Kidney (tissue), 14 donors: ENCODE measurements around the gene MRPS17. TPM values are rescaled to one million over a fixed set of nuclear protein-coding genes. Genes with fewer than 3 reads are reported as not detected.

ENCODE experiments used
- DNase-seq, 5 donors: peaks; one replicate each; pipeline ENCODE4 v3.0.0-alpha.2; 2013 to 2020
- FAIRE-seq: peaks from 2 replicates; lab custom pipeline; 2012; peaks lifted over from hg19 to GRCh38; lab: Jason Lieb, UNC
- H3K27ac ChIP-seq, 2 donors: one replicate each; pipeline ENCODE4 v1.7.0; 2013; ENCODE audit warnings: low read depth in 2 of 2, low read length in 2 of 2, inconsistent platforms in 1 of 2
- H3K27me3 ChIP-seq: one replicate; pipeline ENCODE4 v1.7.1; 2013; ENCODE audit warnings: low read length, inconsistent platforms; ENCODE audit not compliant: control insufficient read depth, insufficient read depth
- H3K36me3 ChIP-seq, 3 donors: one replicate each; pipeline versions ENCODE4 v1.7.0 to v1.7.1; 2013; ENCODE audit warnings: low read length in 3 of 3, control low read depth in 1 of 3, inconsistent platforms in 1 of 3; ENCODE audit not compliant: insufficient read depth in 3 of 3, control insufficient read depth in 2 of 3
- H3K4me1 ChIP-seq, 3 donors: one replicate each; pipeline versions ENCODE4 v1.7.0 to v1.7.1; 2013; ENCODE audit warnings: low read length in 3 of 3, inconsistent platforms in 1 of 3, low read depth in 1 of 3; ENCODE audit not compliant: control insufficient read depth in 2 of 3, insufficient read depth in 2 of 3
- H3K4me3 ChIP-seq, 3 donors: one replicate each; pipeline versions ENCODE4 v1.7.0 to v1.8.1; 2013; ENCODE audit warnings: low read length in 3 of 3, control low read depth in 1 of 3, inconsistent platforms in 1 of 3
- H3K9ac ChIP-seq, 3 donors: one replicate each; pipeline versions ENCODE4 v1.7.0 to v1.7.1; 2013; ENCODE audit warnings: low read length in 3 of 3, control low read depth in 1 of 3, inconsistent platforms in 1 of 3
- H3K9me3 ChIP-seq, 3 donors: one replicate each; pipeline versions ENCODE4 v1.7.0 to v1.7.1; 2013; ENCODE audit warnings: low read length in 3 of 3, control low read depth in 1 of 3, inconsistent platforms in 1 of 3; ENCODE audit not compliant: control insufficient read depth in 2 of 3, insufficient read depth in 1 of 3
- intact Hi-C: fragments of 100-400 bp; cut with DNase I; formaldehyde crosslinking; loops from one replicate; pipeline ENCODE4 v1.11.1; 2022
- polyA plus RNA-seq: library from polyadenylated mRNA; stranded (reverse); fragments of 350-450 nt; fragmentation: Illumina TruSeq; extraction: RNeasy Lipid Tissue Mini Kit (QIAGEN cat#74804); gene quantifications from one replicate; pipeline ENCODE4 v1.2.3, GENCODE V29; 2014; ENCODE audit warnings: low read depth, low replicate concordance; ENCODE audit not compliant: insufficient read depth
- total RNA-seq: library from RNA; stranded (reverse); fragmentation: NEBNext Ultra II Directional; extraction: Animal tissue kit (Norgen Biotek cat#: 25700); gene quantifications from one replicate; pipeline ENCODE4 v1.2.1, GENCODE V29; 2021
- TF ChIP-seq, protein P1 (sequence below): IDR thresholded peaks from 3 replicates; pipeline ENCODE4 v1.5.1; 2012; ENCODE audit warnings: mild to moderate bottlenecking, moderate library complexity, borderline replicate concordance; ENCODE audit not compliant: insufficient read depth; ENCODE audit errors: extremely low read depth
- donor health status: control.
- donor health status: control.
- donor health status: control.
- donor health status: control.
- donor health status: control.
- donor health status: DM: yes; HTN: yes; CAD: no.
- donor health status: Normal renal cell carcinoma (clear cell type).

MRPS17 gene
- total and polyA plus RNA-seq, 2 donors from 2014 or later, result 12.5 to 26.8 TPM

DNA sequence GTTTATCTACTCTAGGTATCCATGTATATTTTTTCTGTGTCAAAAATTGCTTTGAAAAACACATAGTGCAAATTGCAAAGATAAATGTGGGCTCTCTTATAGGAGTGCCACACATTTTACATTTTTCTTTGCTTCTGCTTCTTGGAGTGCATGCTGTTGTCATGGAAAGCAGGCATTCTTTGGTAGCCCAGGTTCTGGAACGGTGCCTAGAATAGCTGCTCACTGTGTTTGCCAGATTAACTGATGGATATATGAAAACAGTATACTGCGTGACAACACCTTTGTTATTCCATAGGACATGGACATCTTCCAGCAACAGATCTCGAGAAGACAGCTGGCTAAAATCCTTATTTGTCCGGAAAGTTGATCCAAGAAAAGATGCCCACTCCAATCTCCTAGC is 26.2 kb downstream of the MRPS17 start:
- FAIRE-seq, result no peak
- intact Hi-C loops, result no loop called here
- Histone ChIP-seq H3K27me3 (no peaks in the 10 kb centered on the region), H3K9me3 (no peaks in the 10 kb centered on the region), H3K27ac (no peak overlapping the region), H3K4me3 (no peak overlapping the region), H3K36me3 (peaks cover 9 to 30% (median 14%) of the 10 kb centered on the region in 3 donors), H3K9ac (no peak overlapping the region), H3K4me1 (no peaks in the 10 kb centered on the region)
- DNase-seq, result peak in 1 of 5 donors; percentile 20
- TF ChIP-seq, protein P1, sequence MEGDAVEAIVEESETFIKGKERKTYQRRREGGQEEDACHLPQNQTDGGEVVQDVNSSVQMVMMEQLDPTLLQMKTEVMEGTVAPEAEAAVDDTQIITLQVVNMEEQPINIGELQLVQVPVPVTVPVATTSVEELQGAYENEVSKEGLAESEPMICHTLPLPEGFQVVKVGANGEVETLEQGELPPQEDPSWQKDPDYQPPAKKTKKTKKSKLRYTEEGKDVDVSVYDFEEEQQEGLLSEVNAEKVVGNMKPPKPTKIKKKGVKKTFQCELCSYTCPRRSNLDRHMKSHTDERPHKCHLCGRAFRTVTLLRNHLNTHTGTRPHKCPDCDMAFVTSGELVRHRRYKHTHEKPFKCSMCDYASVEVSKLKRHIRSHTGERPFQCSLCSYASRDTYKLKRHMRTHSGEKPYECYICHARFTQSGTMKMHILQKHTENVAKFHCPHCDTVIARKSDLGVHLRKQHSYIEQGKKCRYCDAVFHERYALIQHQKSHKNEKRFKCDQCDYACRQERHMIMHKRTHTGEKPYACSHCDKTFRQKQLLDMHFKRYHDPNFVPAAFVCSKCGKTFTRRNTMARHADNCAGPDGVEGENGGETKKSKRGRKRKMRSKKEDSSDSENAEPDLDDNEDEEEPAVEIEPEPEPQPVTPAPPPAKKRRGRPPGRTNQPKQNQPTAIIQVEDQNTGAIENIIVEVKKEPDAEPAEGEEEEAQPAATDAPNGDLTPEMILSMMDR, result no peak

GRCh38 chr7:55980266-55980665 is 28.6 kb downstream of the MRPS17 start:
- H3K9me3 ChIP-seq, result no peaks in the 10 kb centered on the region
- DNase-seq (no peak), FAIRE-seq (no peak)
- peaks cover 9 to 39% (median 16%) of the 10 kb centered on the region in 3 donors for H3K36me3 ChIP-seq
- intact Hi-C loops, result no loop called here
- no peak overlapping the region for H3K27ac ChIP-seq
- H3K4me3 ChIP-seq, result no peak overlapping the region
- TF ChIP-seq, protein P1, result no peak
- H3K9ac ChIP-seq, result no peak overlapping the region
- no peaks in the 10 kb centered on the region for H3K27me3 ChIP-seq
- no peaks in the 10 kb centered on the region for H3K4me1 ChIP-seq

DNA sequence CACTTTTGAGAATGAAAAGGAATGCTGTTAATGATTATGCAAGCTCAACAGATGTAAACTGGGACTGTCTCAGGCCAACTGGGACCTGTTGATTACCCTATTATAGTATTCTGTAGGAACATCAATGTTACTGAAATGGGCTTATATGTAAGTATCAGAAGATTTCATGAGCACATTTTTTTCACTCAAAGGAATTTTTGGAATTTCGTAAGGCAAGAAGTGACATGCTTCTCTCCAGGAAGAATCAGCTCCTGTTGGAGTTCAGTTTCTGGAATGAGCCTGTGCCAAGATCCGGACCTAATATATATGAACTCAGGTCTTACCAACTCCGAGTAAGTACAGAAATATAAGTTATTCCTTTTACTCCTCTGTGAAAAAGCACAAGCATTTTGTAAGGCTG is 31.9 kb downstream of the MRPS17 start:
- peaks cover 8 to 38% (median 16%) of the 10 kb centered on the region in 3 donors for H3K36me3 ChIP-seq
- FAIRE-seq (no peak), DNase-seq (no peak)
- no peak overlapping the region for H3K9ac ChIP-seq
- H3K4me1 ChIP-seq, result no peaks in the 10 kb centered on the region
- H3K4me3 ChIP-seq, result no peak overlapping the region
- H3K27ac ChIP-seq, result no peak overlapping the region
- H3K9me3 ChIP-seq, result no peaks in the 10 kb centered on the region
- TF ChIP-seq, protein P1, result no peak
- no peaks in the 10 kb centered on the region for H3K27me3 ChIP-seq
- intact Hi-C loops, result no loop called here

DNA sequence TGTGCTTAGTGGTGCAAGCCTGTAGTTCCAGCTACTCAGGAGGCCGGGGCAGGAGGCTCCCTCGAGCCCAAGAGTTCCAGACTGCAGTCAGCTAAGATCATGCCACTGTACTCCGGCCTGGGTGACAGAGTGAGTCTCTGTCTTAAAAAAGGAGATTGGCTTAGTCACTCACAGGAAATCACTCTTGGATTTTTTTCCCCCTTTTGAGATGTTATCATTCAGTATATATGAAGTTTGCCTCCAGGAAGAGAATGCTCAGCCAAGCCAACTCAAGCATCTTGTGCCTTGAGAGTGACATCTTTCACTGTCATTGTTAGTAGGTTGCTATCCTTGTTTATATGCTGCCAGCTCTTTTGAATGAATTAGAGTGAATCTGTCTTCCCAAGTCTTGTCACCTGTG is 40.7 kb downstream of the MRPS17 start:
- FAIRE-seq, result no peak
- no peak for DNase-seq
- Histone ChIP-seq H3K4me1 (no peaks in the 10 kb centered on the region), H3K9ac (no peak overlapping the region), H3K27ac (no peak overlapping the region), H3K9me3 (no peaks in the 10 kb centered on the region), H3K36me3 (peaks cover 5 to 27% (median 14%) of the 10 kb centered on the region in 3 donors), H3K4me3 (no peak overlapping the region), H3K27me3 (no peaks in the 10 kb centered on the region)
- intact Hi-C loops, result loop anchor here (10.0 kb wide), 1 partner anchor 348 kb away; no protein-coding TSS in a partner anchor
- TF ChIP-seq, protein P1, result no peak
